ENCODE measurements around the gene PCNX1. TPM values are rescaled to one million over a fixed set of nuclear protein-coding genes. Genes with fewer than 3 reads are reported as not detected.
"Not testable (repeated sequence)": the region's sequence is repeated elsewhere in the genome, so short reads cannot be mapped to it uniquely, and the experiment has no call there.

Gene PCNX1
- total RNA-seq, 2 donors from 2014 or later: 52.3 to 85.9 TPM

DNA sequence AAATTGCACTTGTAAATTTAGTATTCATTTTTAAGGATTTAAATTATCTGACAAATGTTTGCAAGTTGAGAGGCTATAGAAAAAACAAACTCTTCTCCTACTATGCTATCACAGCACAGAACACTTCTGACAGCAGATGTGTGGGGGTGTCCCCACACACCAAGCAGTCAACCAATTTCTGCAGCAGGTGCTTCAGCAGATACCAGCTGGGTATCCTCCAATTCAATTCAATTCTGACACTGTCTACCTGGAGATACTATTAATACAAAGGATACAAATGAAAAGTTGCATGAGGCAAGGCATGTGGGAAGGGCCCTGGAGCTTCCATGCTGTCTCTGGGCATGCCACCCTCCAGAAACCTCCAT, 35.1 kb downstream of the PCNX1 start:
- TF ChIP-seq, protein P1, sequence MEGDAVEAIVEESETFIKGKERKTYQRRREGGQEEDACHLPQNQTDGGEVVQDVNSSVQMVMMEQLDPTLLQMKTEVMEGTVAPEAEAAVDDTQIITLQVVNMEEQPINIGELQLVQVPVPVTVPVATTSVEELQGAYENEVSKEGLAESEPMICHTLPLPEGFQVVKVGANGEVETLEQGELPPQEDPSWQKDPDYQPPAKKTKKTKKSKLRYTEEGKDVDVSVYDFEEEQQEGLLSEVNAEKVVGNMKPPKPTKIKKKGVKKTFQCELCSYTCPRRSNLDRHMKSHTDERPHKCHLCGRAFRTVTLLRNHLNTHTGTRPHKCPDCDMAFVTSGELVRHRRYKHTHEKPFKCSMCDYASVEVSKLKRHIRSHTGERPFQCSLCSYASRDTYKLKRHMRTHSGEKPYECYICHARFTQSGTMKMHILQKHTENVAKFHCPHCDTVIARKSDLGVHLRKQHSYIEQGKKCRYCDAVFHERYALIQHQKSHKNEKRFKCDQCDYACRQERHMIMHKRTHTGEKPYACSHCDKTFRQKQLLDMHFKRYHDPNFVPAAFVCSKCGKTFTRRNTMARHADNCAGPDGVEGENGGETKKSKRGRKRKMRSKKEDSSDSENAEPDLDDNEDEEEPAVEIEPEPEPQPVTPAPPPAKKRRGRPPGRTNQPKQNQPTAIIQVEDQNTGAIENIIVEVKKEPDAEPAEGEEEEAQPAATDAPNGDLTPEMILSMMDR (IDR thresholded peaks at IDR 0.05): no peak
- no peak for ATAC-seq (ENCODE audit: insufficient number of reproducible peaks, low FRiP score, low read depth)

DNA sequence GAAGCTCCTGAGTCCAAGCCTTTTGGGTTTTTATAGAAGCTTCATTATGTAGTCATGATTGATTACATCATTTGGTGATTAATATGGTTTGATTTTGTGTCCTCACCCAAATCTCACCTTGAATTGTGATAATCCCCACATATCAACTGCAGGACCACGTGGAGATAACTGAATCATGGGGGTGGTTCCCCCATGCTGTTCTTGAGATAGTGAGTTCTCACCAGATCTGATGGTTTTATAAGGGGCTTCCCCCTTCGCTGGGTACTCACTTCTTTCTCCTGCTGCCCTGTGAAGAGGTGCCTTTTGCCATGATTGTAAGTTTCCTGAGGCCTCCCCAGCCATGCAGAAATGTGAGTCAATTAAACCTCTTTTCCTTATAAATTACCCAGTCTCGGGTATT, 35.5 kb downstream of the PCNX1 start:
- not testable (repeated sequence) for H3K9me3 ChIP-seq; H3K27me3 ChIP-seq (replicated peaks; ENCODE audit: insufficient read depth); ATAC-seq (ENCODE audit: insufficient number of reproducible peaks, low FRiP score, low read depth); H3K27ac ChIP-seq; DNase-seq (ENCODE audit: low spot score); H3K36me3 ChIP-seq; H3K4me3 ChIP-seq; H3K4me1 ChIP-seq (ENCODE audit: control insufficient read depth in 1 of 2, low read depth in 2 of 2)

More for the DNA sequence above, 35.1 kb downstream of the PCNX1 start:
- DNase-seq (ENCODE audit: low spot score): no peak
- no peaks in the 10 kb centered on the region for H3K27me3 ChIP-seq (replicated peaks; ENCODE audit: insufficient read depth)
- no peak overlapping the region for H3K4me3 ChIP-seq
- no peaks in the 10 kb centered on the region for H3K4me1 ChIP-seq (ENCODE audit: control insufficient read depth in 1 of 2, low read depth in 2 of 2)
- H3K27ac ChIP-seq: no peak overlapping the region
- H3K9me3 ChIP-seq: no peaks in the 10 kb centered on the region
- no peaks in the 10 kb centered on the region for H3K36me3 ChIP-seq

DNA sequence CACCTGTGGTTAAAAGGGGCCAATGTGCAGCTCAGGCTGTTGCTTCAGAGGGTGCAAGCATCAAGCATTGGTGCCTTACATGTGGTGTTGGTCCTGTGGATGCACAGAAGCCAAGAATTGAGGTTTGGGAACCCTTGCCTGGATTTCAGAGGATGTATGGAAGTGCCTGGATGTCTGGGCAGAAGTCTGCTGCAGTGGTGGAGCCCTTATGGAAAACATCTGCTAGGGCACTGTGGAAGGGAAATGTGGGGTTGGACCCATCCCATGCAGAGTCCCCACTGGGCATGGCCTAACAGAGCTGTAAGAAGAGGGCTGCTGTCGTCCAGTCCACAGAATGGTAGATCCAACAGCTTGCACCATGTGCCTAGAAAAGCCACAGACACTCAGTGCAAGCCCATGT, 36.6 kb downstream of the PCNX1 start:
- peaks cover 8% of the 10 kb centered on the region for H3K9me3 ChIP-seq
- H3K27ac ChIP-seq: no peak overlapping the region
- TF ChIP-seq, protein P1 (IDR thresholded peaks at IDR 0.05): no peak
- no peaks in the 10 kb centered on the region for H3K27me3 ChIP-seq (replicated peaks; ENCODE audit: insufficient read depth)
- no peaks in the 10 kb centered on the region for H3K4me1 ChIP-seq (ENCODE audit: control insufficient read depth in 1 of 2, low read depth in 2 of 2)
- DNase-seq (ENCODE audit: low spot score) (no peak), ATAC-seq (ENCODE audit: insufficient number of reproducible peaks, low FRiP score, low read depth) (no peak)
- no peak overlapping the region for H3K4me3 ChIP-seq
- H3K36me3 ChIP-seq: peaks cover 9% of the 10 kb centered on the region

DNA sequence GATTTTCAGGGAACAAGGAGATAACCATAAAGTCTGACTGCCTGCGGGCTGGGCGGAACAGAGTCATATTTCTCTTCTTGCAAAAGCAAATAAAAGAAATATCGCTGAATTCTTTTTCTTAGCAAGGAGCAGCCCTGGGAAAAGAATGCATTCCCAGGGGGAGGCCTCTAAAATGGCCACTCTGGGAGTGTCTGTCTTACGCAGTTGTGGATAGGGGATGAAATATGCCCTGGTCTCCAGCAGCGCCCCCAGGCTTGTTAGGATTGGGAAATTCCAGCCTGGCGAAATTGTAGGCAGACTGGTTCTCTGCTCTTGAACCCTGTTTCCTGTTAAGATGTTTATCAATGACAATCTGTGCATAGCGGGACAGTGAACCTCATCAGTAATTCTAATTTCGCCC, 40.5 kb downstream of the PCNX1 start:
- Histone ChIP-seq H3K4me1 (ENCODE audit: control insufficient read depth in 1 of 2, low read depth in 2 of 2) (no peaks in the 10 kb centered on the region), H3K9me3 (peaks cover 8% of the 10 kb centered on the region), H3K4me3 (no peak overlapping the region), H3K27me3 (replicated peaks; ENCODE audit: insufficient read depth) (no peaks in the 10 kb centered on the region), H3K27ac (no peak overlapping the region), H3K36me3 (peaks cover 9% of the 10 kb centered on the region)
- DNase-seq (ENCODE audit: low spot score) (no peak), ATAC-seq (ENCODE audit: insufficient number of reproducible peaks, low FRiP score, low read depth) (no peak)
- TF ChIP-seq, protein P1 (IDR thresholded peaks at IDR 0.05): no peak

DNA sequence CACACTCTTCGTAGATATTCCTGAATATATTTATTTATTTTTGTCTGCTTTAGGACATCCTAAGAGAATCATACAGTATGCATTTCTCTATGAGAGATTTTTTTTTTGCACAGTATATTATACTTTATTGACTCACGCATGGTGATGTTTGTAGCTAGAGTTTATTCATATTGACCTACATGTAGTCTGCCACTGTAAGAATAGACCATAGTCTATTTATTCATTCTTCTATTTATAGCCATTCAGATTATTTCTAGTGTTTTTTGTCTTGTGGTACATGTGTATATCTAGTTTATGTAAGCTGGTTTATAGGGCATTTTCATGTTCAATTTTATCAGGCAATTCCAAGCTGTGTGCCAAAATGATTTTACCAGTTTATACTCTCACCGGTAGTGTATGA, 45.2 kb downstream of the PCNX1 start:
- Histone ChIP-seq H3K4me1 (ENCODE audit: control insufficient read depth in 1 of 2, low read depth in 2 of 2) (peaks cover 10 to 15% of the 10 kb centered on the region in 2 donors), H3K27me3 (replicated peaks; ENCODE audit: insufficient read depth) (no peaks in the 10 kb centered on the region), H3K36me3 (peaks cover 8% of the 10 kb centered on the region), H3K4me3 (no peak overlapping the region), H3K27ac (no peak overlapping the region), H3K9me3 (peaks cover 8% of the 10 kb centered on the region)
- ATAC-seq (ENCODE audit: insufficient number of reproducible peaks, low FRiP score, low read depth): no peak
- no peak for DNase-seq (ENCODE audit: low spot score)
- TF ChIP-seq, protein P1 (IDR thresholded peaks at IDR 0.05): no peak

DNA sequence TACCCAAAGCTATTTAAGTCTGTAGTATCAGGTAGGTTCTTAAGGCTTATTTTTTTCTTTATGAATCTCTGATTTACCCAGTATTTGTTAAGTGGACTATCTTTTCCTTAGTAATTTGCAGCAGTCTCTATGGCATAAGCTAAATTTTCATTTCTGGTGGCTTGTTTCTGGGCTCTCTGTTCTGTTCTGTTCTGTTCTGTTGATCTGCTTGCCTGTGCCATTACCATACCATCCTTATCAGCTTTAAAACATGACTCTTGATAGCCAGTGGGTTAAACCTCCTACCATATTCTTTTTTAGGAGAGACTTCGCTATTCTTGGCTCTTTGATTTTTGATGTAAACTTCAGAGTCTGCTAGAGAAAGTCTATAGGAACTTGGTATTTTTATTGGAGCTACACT, 46.8 kb downstream of the PCNX1 start:
- Histone ChIP-seq H3K36me3 (no peaks in the 10 kb centered on the region), H3K4me3 (no peak overlapping the region), H3K27me3 (replicated peaks; ENCODE audit: insufficient read depth) (no peaks in the 10 kb centered on the region), H3K9me3 (no peaks in the 10 kb centered on the region), H3K4me1 (ENCODE audit: control insufficient read depth in 1 of 2, low read depth in 2 of 2) (peaks cover 10 to 15% of the 10 kb centered on the region in 2 donors), H3K27ac (no peak overlapping the region)
- ATAC-seq (ENCODE audit: insufficient number of reproducible peaks, low FRiP score, low read depth): no peak
- TF ChIP-seq, protein P1 (IDR thresholded peaks at IDR 0.05): no peak
- no peak for DNase-seq (ENCODE audit: low spot score)
